Measurements from ENCODE around the gene SPATA13. TPM values are rescaled to one million over a fixed set of nuclear protein-coding genes. Genes with fewer than 3 reads are reported as not detected.

Gene SPATA13
- total RNA-seq, 1 experiment from 2014 or later, result 28.7 TPM

GRCh38 chr13:24152292-24153214, 8.0 kb upstream of the SPATA13 start:
- H3K27me3 ChIP-seq (ENCODE audit: insufficient read depth, low read depth), result no peaks in the 10 kb centered on the region
- no peaks in the 10 kb centered on the region for H4K20me1 ChIP-seq (ENCODE audit: insufficient read depth)
- no peak overlapping the region for H3K27ac ChIP-seq
- TF ChIP-seq CTCF (conservative IDR thresholded peaks at IDR 0.05) (no peak), EZH2 (IDR thresholded peaks at IDR 0.05; ENCODE audit: low read depth) (no peak)
- BruUV-seq (replicated peaks), result no TSS peak
- no peak overlapping the region for H3K4me2 ChIP-seq
- H3K79me2 ChIP-seq (ENCODE audit: low read depth), result no peaks in the 10 kb centered on the region
- POLR2A ChIA-PET (ENCODE audit: unreplicated experiment), result no interaction called here
- CTCF ChIA-PET, result no interaction called here
- no peak overlapping the region for H3K4me3 ChIP-seq
- H3K9me2 ChIP-seq (ENCODE audit: insufficient read depth), result no peaks in the 10 kb centered on the region
- H3K4me1 ChIP-seq (replicated peaks; ENCODE audit: insufficient read depth), result peaks cover 29% of the 10 kb centered on the region
- H3K9me3 ChIP-seq (ENCODE audit: insufficient read depth, low read depth), result no peaks in the 10 kb centered on the region
- intact Hi-C loops (cut with micrococcal nuclease; ENCODE audit: unreplicated experiment), result no loop called here
- no peaks in the 10 kb centered on the region for H3K36me3 ChIP-seq (ENCODE audit: low read depth)
- peaks cover 24% of the 10 kb centered on the region for H3F3A ChIP-seq (ENCODE audit: insufficient read depth, low read depth)
- no peak overlapping the region for H2AFZ ChIP-seq
- no peak for DNase-seq

GRCh38 chr13:24153347-24153746, 7.2 kb upstream of the SPATA13 start:
- BruUV-seq (replicated peaks), result no TSS peak
- Histone ChIP-seq H3K4me2 (no peak overlapping the region), H4K20me1 (ENCODE audit: insufficient read depth) (no peaks in the 10 kb centered on the region), H3K27me3 (ENCODE audit: insufficient read depth, low read depth) (no peaks in the 10 kb centered on the region), H3F3A (ENCODE audit: insufficient read depth, low read depth) (peaks cover 16% of the 10 kb centered on the region), H2AFZ (no peak overlapping the region), H3K36me3 (ENCODE audit: low read depth) (no peaks in the 10 kb centered on the region), H3K9me3 (ENCODE audit: insufficient read depth, low read depth) (no peaks in the 10 kb centered on the region), H3K27ac (no peak overlapping the region), H3K4me3 (no peak overlapping the region), H3K9me2 (ENCODE audit: insufficient read depth) (no peaks in the 10 kb centered on the region), H3K79me2 (ENCODE audit: low read depth) (no peaks in the 10 kb centered on the region), H3K4me1 (replicated peaks; ENCODE audit: insufficient read depth) (peaks cover 21% of the 10 kb centered on the region)
- ChIA-PET POLR2A (ENCODE audit: unreplicated experiment) (no interaction called here), CTCF (no interaction called here)
- no peak for TF ChIP-seq EZH2 (IDR thresholded peaks at IDR 0.05; ENCODE audit: low read depth)
- TF ChIP-seq CTCF (conservative IDR thresholded peaks at IDR 0.05), result no peak
- intact Hi-C loops (cut with micrococcal nuclease; ENCODE audit: unreplicated experiment), result no loop called here
- no peak for DNase-seq

- no peak overlapping the region for H3K4me3 ChIP-seq
- H3K79me2 ChIP-seq (ENCODE audit: low read depth), result no peaks in the 10 kb centered on the region
- DNase-seq, result no peak
- H3K4me2 ChIP-seq, result no peak overlapping the region
- TF ChIP-seq CTCF (conservative IDR thresholded peaks at IDR 0.05), result no peak
- no peak for TF ChIP-seq EZH2 (IDR thresholded peaks at IDR 0.05; ENCODE audit: low read depth)
- H2AFZ ChIP-seq, result no peak overlapping the region
- no peaks in the 10 kb centered on the region for H3K9me3 ChIP-seq (ENCODE audit: insufficient read depth, low read depth)
- CTCF ChIA-PET, result no interaction called here
- peaks cover 11% of the 10 kb centered on the region; the same call in 1 of the 2 replicates for H3F3A ChIP-seq (ENCODE audit: insufficient read depth, low read depth)
- H3K27me3 ChIP-seq (ENCODE audit: insufficient read depth, low read depth), result no peaks in the 10 kb centered on the region
- BruUV-seq (replicated peaks), result no TSS peak
- intact Hi-C loops (cut with micrococcal nuclease; ENCODE audit: unreplicated experiment), result no loop called here
- H3K36me3 ChIP-seq (ENCODE audit: low read depth), result no peaks in the 10 kb centered on the region
- peaks cover 18% of the 10 kb centered on the region for H3K4me1 ChIP-seq (replicated peaks; ENCODE audit: insufficient read depth)
- no peaks in the 10 kb centered on the region for H3K9me2 ChIP-seq (ENCODE audit: insufficient read depth)
- no peaks in the 10 kb centered on the region for H4K20me1 ChIP-seq (ENCODE audit: insufficient read depth)
- no peak overlapping the region for H3K27ac ChIP-seq
- POLR2A ChIA-PET (ENCODE audit: unreplicated experiment), result no interaction called here
These were observed 6.4 kb upstream of the SPATA13 start for GRCh38 chr13:24153979-24154701.

All from PC-9 (cell line).